Glomerular visceral epithelial cell (primary cell): ENCODE measurements around the gene KCNK18.
"Not testable (repeated sequence)": the region's sequence is repeated elsewhere in the genome, so short reads cannot be mapped to it uniquely, and the experiment has no call there.

Experiments used
- DNase-seq: peaks from one replicate; pipeline ENCODE4 v3.0.0-alpha.2; 2016; ENCODE audit errors: extremely low spot score

Gene KCNK18

GRCh38 chr10:117221156-117221711 is 23.9 kb downstream of the KCNK18 start:
- DNase-seq: peak; percentile 72

- DNase-seq: no peak
Observed at GRCh38 chr10:117222552-117222951, 25.3 kb downstream of the KCNK18 start.

GRCh38 chr10:117222976-117223692 is 25.8 kb downstream of the KCNK18 start:
- no peak for DNase-seq

GRCh38 chr10:117223693-117224430 is 26.6 kb downstream of the KCNK18 start:
- no peak for DNase-seq

GRCh38 chr10:117224881-117225280 is 27.6 kb downstream of the KCNK18 start:
- no peak for DNase-seq

GRCh38 chr10:117226813-117227451 is 29.6 kb downstream of the KCNK18 start:
- DNase-seq: peak; percentile 28

GRCh38 chr10:117228210-117228609 is 30.9 kb downstream of the KCNK18 start:
- DNase-seq: no peak

- DNase-seq: not testable (repeated sequence)
Observed at GRCh38 chr10:117230107-117230506, 32.8 kb downstream of the KCNK18 start.

- DNase-seq: no peak
Observed at GRCh38 chr10:117237401-117237991, 40.2 kb downstream of the KCNK18 start.

GRCh38 chr10:117239051-117239450 is 41.8 kb downstream of the KCNK18 start:
- DNase-seq: no peak

GRCh38 chr10:117239721-117240620 is 42.7 kb downstream of the KCNK18 start:
- no peak for DNase-seq

- no peak for DNase-seq
Observed at GRCh38 chr10:117240621-117241529, 43.6 kb downstream of the KCNK18 start, which contains the start of gene SLC18A2. Gene SLC18A2 (plus strand): TSS chr10:117241114. CDS start chr10:117241694, 580 bp downstream.

- no peak for DNase-seq
Observed at GRCh38 chr10:117241541-117242462, 44.5 kb downstream of the KCNK18 start.

GRCh38 chr10:117242463-117242832 is 45.2 kb downstream of the KCNK18 start:
- DNase-seq: no peak

- DNase-seq: no peak
Observed at GRCh38 chr10:117246997-117247671, 49.8 kb downstream of the KCNK18 start.

GRCh38 chr10:117248750-117249465 is 51.6 kb downstream of the KCNK18 start:
- peak; percentile 21 for DNase-seq

GRCh38 chr10:117249493-117250093 is 52.3 kb downstream of the KCNK18 start:
- peak; percentile 16 for DNase-seq
